PFSK-1 (cell line): Measurements from ENCODE around the gene CDC25A.

Experiments
- POLR2AphosphoS5 ChIP-seq: IDR thresholded peaks from 2 replicates; pipeline ENCODE4 v1.6.1; 2012; ENCODE audit warnings: low read depth, mild to moderate bottlenecking, control low read depth, low read length, moderate library complexity
- SIN3A ChIP-seq: IDR thresholded peaks from 2 replicates; pipeline ENCODE4 v1.6.1; 2012; ENCODE audit warnings: mild to moderate bottlenecking, low read length, moderate library complexity, borderline replicate concordance; ENCODE audit not compliant: insufficient read depth
- TAF1 ChIP-seq: IDR thresholded peaks from 2 replicates; pipeline ENCODE4 v1.6.1; 2012; ENCODE audit warnings: low read length, control low read depth, borderline replicate concordance; ENCODE audit not compliant: insufficient read depth
- TF ChIP-seq, protein P1 (sequence below), 2 experiments: IDR thresholded peaks; 2 replicates each; pipeline versions ENCODE4 v1.6.1 to v1.8.0; 2011 to 2012; ENCODE audit warnings: low read depth in 2 of 2, low read length in 2 of 2, control low read depth in 1 of 2, inconsistent platforms in 1 of 2, mild to moderate bottlenecking in 1 of 2, moderate library complexity in 1 of 2; ENCODE audit not compliant: insufficient read depth in 1 of 2

DNA sequence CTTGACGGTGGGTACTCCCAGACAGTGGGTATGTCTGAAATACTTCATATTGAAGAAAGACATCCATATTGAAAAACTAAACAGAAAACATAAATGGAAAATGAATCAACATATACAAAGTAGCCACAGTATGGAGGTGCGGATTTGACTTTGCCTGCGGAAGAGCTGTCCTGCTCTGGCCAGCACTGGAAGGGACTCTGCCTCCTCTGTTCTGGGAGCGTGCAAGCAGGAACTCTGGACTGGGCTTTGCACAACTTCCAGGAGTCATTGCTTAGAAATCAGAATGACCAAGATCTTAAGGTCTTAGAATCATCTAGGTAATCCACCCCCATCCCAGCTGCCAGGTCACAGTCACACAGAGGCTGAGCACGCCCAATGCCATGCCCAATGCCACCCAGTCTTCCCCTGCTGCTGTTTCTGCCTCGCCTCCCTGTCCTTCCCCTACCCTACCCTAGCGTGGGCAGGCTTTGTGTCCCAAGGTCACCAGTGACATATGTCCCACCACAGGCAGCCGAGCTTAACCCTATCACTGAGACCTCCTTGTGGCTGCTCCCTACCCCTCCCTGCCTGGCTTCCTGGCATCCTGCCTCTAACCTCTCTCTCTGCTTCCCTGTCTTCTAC is 36.3 kb downstream of the CDC25A start:
- no peak for TF ChIP-seq POLR2AphosphoS5
- TF ChIP-seq TAF1: no peak
- no peak for TF ChIP-seq SIN3A
- TF ChIP-seq, protein P1, sequence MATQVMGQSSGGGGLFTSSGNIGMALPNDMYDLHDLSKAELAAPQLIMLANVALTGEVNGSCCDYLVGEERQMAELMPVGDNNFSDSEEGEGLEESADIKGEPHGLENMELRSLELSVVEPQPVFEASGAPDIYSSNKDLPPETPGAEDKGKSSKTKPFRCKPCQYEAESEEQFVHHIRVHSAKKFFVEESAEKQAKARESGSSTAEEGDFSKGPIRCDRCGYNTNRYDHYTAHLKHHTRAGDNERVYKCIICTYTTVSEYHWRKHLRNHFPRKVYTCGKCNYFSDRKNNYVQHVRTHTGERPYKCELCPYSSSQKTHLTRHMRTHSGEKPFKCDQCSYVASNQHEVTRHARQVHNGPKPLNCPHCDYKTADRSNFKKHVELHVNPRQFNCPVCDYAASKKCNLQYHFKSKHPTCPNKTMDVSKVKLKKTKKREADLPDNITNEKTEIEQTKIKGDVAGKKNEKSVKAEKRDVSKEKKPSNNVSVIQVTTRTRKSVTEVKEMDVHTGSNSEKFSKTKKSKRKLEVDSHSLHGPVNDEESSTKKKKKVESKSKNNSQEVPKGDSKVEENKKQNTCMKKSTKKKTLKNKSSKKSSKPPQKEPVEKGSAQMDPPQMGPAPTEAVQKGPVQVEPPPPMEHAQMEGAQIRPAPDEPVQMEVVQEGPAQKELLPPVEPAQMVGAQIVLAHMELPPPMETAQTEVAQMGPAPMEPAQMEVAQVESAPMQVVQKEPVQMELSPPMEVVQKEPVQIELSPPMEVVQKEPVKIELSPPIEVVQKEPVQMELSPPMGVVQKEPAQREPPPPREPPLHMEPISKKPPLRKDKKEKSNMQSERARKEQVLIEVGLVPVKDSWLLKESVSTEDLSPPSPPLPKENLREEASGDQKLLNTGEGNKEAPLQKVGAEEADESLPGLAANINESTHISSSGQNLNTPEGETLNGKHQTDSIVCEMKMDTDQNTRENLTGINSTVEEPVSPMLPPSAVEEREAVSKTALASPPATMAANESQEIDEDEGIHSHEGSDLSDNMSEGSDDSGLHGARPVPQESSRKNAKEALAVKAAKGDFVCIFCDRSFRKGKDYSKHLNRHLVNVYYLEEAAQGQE (IDR thresholded peaks at IDR 0.05; ENCODE audit: insufficient read depth in 1 of 2, low read depth in 2 of 2, low read length in 2 of 2): no peak
